ENCODE data around the gene NACAD.

Gene NACAD

GRCh38 chr7:45100761-45101480 is 12.2 kb upstream of the NACAD start:
- in situ Hi-C loops (cut with MboI; ENCODE audit: low pct_unique_long_range_greater_than_20kb, low sequenced_read_pairs): no loop called here

GRCh38 chr7:45099891-45100760 is 11.4 kb upstream of the NACAD start:
- in situ Hi-C loops (cut with MboI; ENCODE audit: low pct_unique_long_range_greater_than_20kb, low sequenced_read_pairs): no loop called here
- no peak for DNase-seq

More at GRCh38 chr7:45100761-45101480, 12.2 kb upstream of the NACAD start:
- DNase-seq: no peak

- in situ Hi-C loops (cut with MboI; ENCODE audit: low pct_unique_long_range_greater_than_20kb, low sequenced_read_pairs): no loop called here
- DNase-seq: no peak
Measured at GRCh38 chr7:45098983-45099839, 10.4 kb upstream of the NACAD start.

- in situ Hi-C loops (cut with MboI; ENCODE audit: low pct_unique_long_range_greater_than_20kb, low sequenced_read_pairs): no loop called here
- DNase-seq: no peak
Measured at GRCh38 chr7:45092931-45093235, 4.1 kb upstream of the NACAD start.

- DNase-seq: no peak
- in situ Hi-C loops (cut with MboI; ENCODE audit: low pct_unique_long_range_greater_than_20kb, low sequenced_read_pairs): no loop called here
Measured at GRCh38 chr7:45092100-45092930, 3.5 kb upstream of the NACAD start.

- peak; percentile 29 for DNase-seq
- in situ Hi-C loops (cut with MboI; ENCODE audit: low pct_unique_long_range_greater_than_20kb, low sequenced_read_pairs): no loop called here
Measured at GRCh38 chr7:45089341-45089891, 647 bp upstream of the NACAD start.

- in situ Hi-C loops (cut with MboI; ENCODE audit: low pct_unique_long_range_greater_than_20kb, low sequenced_read_pairs): no loop called here
- no peak for DNase-seq
Measured at GRCh38 chr7:45088146-45088701, 545 bp downstream of the NACAD start.

GRCh38 chr7:45087301-45088145 is 1.2 kb downstream of the NACAD start:
- in situ Hi-C loops (cut with MboI; ENCODE audit: low pct_unique_long_range_greater_than_20kb, low sequenced_read_pairs): no loop called here
- no peak for DNase-seq

- no peak for DNase-seq
- in situ Hi-C loops (cut with MboI; ENCODE audit: low pct_unique_long_range_greater_than_20kb, low sequenced_read_pairs): no loop called here
Measured at GRCh38 chr7:45086331-45087065, 2.3 kb downstream of the NACAD start.

- in situ Hi-C loops (cut with MboI; ENCODE audit: low pct_unique_long_range_greater_than_20kb, low sequenced_read_pairs): no loop called here
Measured at GRCh38 chr7:45085619-45086200, 3.1 kb downstream of the NACAD start.

GRCh38 chr7:45084901-45085618 is 3.7 kb downstream of the NACAD start:
- no peak for DNase-seq
- in situ Hi-C loops (cut with MboI; ENCODE audit: low pct_unique_long_range_greater_than_20kb, low sequenced_read_pairs): no loop called here

More at GRCh38 chr7:45085619-45086200, 3.1 kb downstream of the NACAD start:
- no peak for DNase-seq

- in situ Hi-C loops (cut with MboI; ENCODE audit: low pct_unique_long_range_greater_than_20kb, low sequenced_read_pairs): no loop called here
- DNase-seq: no peak
Measured at GRCh38 chr7:45084336-45084735, 4.4 kb downstream of the NACAD start.

- DNase-seq: no peak
- in situ Hi-C loops (cut with MboI; ENCODE audit: low pct_unique_long_range_greater_than_20kb, low sequenced_read_pairs): no loop called here
Measured at GRCh38 chr7:45082831-45083331, 5.9 kb downstream of the NACAD start.

GRCh38 chr7:45082031-45082830 is 6.5 kb downstream of the NACAD start:
- no peak for DNase-seq
- in situ Hi-C loops (cut with MboI; ENCODE audit: low pct_unique_long_range_greater_than_20kb, low sequenced_read_pairs): no loop called here

GRCh38 chr7:45081670-45081974 is 7.1 kb downstream of the NACAD start:
- in situ Hi-C loops (cut with MboI; ENCODE audit: low pct_unique_long_range_greater_than_20kb, low sequenced_read_pairs): no loop called here
- no peak for DNase-seq

All from KBM-7 (cell line).